Activated naive CD4-positive, alpha-beta T cell treated with anti-CD3 and anti-CD28 coated beads for 36 hours (primary cell): ENCODE data around the gene SCTR. TPM values are rescaled to one million over a fixed set of nuclear protein-coding genes. Genes with fewer than 3 reads are reported as not detected.

ENCODE experiments used
- CTCF ChIA-PET: fragments of 350-600 bp; sonication (Branson Sonifier 250); formaldehyde crosslinking; loops from one replicate; lab custom pipeline; 2021; ENCODE audit warnings: antibody characterized with exemption; lab: Charles Lee
- DNase-seq: peaks from one replicate; pipeline ENCODE4 v3.0.0-alpha.2; 2020
- H3K27ac Mint-ChIP-seq: one replicate; pipeline ENCODE4 v1.8.0; 2021; ENCODE audit warnings: mild to moderate bottlenecking, mixed read lengths
- H3K27me3 Mint-ChIP-seq: one replicate; pipeline ENCODE4 v1.8.0; 2021; ENCODE audit warnings: low read depth, mixed read lengths
- H3K36me3 Mint-ChIP-seq: one replicate; pipeline ENCODE4 v1.8.0; 2021; ENCODE audit warnings: low read depth, mixed read lengths
- H3K4me1 Mint-ChIP-seq: one replicate; pipeline ENCODE4 v1.8.0; 2021; ENCODE audit warnings: low read depth, mixed read lengths
- H3K4me3 Mint-ChIP-seq: one replicate; pipeline ENCODE4 v1.8.0; 2021; ENCODE audit warnings: mild to moderate bottlenecking, moderate library complexity, mixed read lengths
- H3K9me3 Mint-ChIP-seq: one replicate; pipeline ENCODE4 v1.8.0; 2021; ENCODE audit warnings: mixed read lengths
- intact Hi-C: fragments of 100-400 bp; cut with micrococcal nuclease; formaldehyde crosslinking; loops from one replicate; pipeline ENCODE4 v1.15.1; 2023
- total RNA-seq, 2 experiments: library from RNA; stranded (reverse); gene quantifications; one replicate each; pipeline ENCODE4 v1.2.3, GENCODE V29; 2021

The SCTR gene
- total RNA-seq, 2 experiments from 2014 or later, result not detected

DNA sequence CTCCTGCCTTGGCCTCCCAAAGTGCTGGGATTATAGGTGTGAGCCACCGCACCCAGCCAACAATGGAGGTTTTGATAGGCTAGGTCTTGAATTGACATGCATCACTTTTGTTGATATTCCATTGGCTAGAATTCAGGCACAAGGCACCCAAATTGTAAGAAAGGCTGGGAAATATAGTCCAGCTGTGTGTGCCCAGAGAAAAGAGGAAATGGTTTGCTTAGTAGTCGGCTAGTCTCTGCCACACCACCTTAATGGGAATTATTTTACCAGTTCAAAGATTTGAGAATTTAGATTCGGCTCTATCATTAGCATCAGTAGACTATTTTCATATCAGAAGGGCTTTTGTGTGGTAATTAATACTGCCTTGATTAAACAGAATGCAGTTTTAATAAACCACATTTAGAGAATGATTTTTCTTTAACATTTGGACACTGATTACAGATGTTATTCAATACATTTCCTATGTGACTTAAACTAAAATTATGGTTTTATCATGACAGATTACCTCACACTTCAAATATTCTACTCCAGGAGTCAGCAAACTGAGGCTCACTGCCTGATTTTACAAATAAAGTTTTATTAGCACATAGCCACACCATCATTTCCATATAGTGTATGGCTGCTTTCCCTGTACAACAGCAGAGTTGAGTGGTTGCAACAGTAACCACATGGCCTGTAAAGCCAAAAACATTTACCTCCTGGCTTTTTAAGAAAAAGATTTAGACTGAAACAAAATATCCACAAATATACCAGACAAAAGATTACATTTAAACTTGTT, 130.1 kb downstream of the SCTR start:
- no peak for DNase-seq
- CTCF ChIA-PET, result no interaction called here
- H3K36me3 Mint-ChIP-seq, result no peaks in the 10 kb centered on the region
- H3K27ac Mint-ChIP-seq, result no peak overlapping the region
- no peaks in the 10 kb centered on the region for H3K4me1 Mint-ChIP-seq
- no peak overlapping the region for H3K4me3 Mint-ChIP-seq
- no peaks in the 10 kb centered on the region for H3K27me3 Mint-ChIP-seq
- H3K9me3 Mint-ChIP-seq, result no peaks in the 10 kb centered on the region
- intact Hi-C loops, result no loop called here

Other genes with a start within 250 kb of the SCTR start
- gene C2orf76, start 157.6 kb downstream of the SCTR start, total RNA-seq, result 10 to 100 TPM in 1 of 2 experiments, 1 to 10 TPM in 1; 9.5 to 11.1 TPM
- 100 to 1,000 TPM; 133 to 134 TPM for gene DBI, start 157.5 kb downstream of the SCTR start, total RNA-seq
- gene TMEM37, start 92.6 kb downstream of the SCTR start, total RNA-seq, result not detected
- not detected for gene CFAP221, start 20.0 kb upstream of the SCTR start, total RNA-seq
- gene TMEM177, start 154.7 kb upstream of the SCTR start, total RNA-seq, result 10 to 100 TPM; 11.9 to 13.3 TPM
- gene PTPN4, start 235.4 kb upstream of the SCTR start, total RNA-seq, result 10 to 100 TPM; 28.4 to 29.8 TPM